ENCODE results near the gene SMIM7.

DNA sequence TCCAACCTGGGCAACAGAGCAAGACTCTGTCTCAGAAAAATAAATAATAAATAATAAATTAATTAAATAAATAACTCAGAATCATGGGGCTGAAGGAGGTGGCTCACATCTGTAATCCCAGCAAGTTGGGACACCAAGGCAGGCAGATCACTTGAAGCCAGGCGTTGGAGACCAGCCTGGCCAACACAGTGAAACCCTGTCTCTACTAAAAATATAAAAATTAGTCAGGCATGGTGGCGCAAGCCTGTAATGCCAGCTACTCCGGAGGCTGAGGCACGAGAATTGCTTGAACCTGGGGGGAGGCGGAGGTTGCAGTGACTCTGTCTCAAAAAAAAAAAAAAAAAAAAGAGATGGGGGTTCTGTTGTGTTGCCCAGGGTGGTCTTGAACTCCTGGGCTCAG lies 8.2 kb upstream of the SMIM7 start:
- TF ChIP-seq, protein P1, sequence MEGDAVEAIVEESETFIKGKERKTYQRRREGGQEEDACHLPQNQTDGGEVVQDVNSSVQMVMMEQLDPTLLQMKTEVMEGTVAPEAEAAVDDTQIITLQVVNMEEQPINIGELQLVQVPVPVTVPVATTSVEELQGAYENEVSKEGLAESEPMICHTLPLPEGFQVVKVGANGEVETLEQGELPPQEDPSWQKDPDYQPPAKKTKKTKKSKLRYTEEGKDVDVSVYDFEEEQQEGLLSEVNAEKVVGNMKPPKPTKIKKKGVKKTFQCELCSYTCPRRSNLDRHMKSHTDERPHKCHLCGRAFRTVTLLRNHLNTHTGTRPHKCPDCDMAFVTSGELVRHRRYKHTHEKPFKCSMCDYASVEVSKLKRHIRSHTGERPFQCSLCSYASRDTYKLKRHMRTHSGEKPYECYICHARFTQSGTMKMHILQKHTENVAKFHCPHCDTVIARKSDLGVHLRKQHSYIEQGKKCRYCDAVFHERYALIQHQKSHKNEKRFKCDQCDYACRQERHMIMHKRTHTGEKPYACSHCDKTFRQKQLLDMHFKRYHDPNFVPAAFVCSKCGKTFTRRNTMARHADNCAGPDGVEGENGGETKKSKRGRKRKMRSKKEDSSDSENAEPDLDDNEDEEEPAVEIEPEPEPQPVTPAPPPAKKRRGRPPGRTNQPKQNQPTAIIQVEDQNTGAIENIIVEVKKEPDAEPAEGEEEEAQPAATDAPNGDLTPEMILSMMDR (IDR thresholded peaks at IDR 0.05), result no peak
- TF ChIP-seq EZH2 (IDR thresholded peaks at IDR 0.05) (no peak), EZH2phosphoT487 (IDR thresholded peaks at IDR 0.05) (no peak)
